Measurements from ENCODE around the gene RIMBP2.

Gene RIMBP2

DNA sequence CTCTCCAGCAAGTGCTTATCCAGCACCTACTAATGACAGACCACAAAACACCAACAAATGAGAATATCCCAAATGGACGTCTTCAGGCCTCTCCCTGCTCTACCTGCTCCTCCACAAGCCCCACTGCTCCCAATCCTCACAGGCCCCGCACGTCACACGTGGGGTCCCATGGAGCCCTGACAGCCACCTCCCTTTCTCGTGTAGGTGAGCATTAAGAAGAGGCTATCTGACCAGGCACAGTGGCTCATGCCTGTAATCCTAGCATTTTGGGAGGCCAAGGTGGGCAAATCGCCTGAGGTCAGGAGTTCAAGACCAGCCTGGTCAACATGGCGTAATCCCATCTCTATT is 5.4 kb downstream of the RIMBP2 start:
- no peak for DNase-seq (ENCODE audit: low read depth)
- TF ChIP-seq, protein P1, sequence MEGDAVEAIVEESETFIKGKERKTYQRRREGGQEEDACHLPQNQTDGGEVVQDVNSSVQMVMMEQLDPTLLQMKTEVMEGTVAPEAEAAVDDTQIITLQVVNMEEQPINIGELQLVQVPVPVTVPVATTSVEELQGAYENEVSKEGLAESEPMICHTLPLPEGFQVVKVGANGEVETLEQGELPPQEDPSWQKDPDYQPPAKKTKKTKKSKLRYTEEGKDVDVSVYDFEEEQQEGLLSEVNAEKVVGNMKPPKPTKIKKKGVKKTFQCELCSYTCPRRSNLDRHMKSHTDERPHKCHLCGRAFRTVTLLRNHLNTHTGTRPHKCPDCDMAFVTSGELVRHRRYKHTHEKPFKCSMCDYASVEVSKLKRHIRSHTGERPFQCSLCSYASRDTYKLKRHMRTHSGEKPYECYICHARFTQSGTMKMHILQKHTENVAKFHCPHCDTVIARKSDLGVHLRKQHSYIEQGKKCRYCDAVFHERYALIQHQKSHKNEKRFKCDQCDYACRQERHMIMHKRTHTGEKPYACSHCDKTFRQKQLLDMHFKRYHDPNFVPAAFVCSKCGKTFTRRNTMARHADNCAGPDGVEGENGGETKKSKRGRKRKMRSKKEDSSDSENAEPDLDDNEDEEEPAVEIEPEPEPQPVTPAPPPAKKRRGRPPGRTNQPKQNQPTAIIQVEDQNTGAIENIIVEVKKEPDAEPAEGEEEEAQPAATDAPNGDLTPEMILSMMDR (IDR thresholded peaks at IDR 0.05; ENCODE audit: insufficient read depth, low read depth, low read length, missing control alignments): no peak
- H3K4me3 ChIP-seq (ENCODE audit: low read length): no peak overlapping the region

DNA sequence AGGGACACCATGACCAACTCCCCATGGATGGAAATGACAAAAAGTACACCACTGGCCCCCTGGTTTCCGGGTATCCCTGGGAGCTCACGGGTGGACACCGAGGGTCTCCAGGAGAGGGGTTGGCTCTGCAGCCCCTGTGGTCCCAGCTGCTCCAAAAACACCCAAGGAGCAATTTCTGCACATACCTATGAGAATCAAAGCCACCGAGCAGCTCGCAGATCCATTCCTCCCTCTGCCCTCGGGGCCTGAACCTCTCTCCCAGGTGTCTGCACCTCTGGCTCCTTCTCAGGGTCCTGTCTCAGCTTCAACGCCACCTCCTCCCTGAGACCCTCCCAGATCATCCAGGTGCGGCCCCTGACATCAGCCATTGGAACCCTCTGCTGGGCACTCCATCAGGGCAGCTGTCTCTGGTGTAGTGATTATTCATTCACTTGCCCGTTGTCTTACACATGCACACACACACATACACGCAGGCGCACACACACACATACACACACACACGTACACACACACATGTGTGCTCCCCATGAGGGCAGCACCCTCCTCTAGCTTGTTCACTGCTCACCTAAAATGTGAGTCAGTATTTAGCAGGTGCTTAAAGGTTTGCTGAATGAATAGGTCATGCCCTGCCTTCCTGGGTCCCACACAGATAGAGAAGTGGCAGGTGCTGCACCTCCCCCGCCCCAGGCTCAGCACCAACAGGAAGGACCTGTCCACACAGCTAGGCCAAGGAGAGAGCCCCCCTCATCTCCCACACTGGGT is 5.9 kb downstream of the RIMBP2 start:
- H3K4me3 ChIP-seq (ENCODE audit: low read length): no peak overlapping the region
- TF ChIP-seq, protein P1 (IDR thresholded peaks at IDR 0.05; ENCODE audit: insufficient read depth, low read depth, low read length, missing control alignments): no peak
- no peak for DNase-seq (ENCODE audit: low read depth)

DNA sequence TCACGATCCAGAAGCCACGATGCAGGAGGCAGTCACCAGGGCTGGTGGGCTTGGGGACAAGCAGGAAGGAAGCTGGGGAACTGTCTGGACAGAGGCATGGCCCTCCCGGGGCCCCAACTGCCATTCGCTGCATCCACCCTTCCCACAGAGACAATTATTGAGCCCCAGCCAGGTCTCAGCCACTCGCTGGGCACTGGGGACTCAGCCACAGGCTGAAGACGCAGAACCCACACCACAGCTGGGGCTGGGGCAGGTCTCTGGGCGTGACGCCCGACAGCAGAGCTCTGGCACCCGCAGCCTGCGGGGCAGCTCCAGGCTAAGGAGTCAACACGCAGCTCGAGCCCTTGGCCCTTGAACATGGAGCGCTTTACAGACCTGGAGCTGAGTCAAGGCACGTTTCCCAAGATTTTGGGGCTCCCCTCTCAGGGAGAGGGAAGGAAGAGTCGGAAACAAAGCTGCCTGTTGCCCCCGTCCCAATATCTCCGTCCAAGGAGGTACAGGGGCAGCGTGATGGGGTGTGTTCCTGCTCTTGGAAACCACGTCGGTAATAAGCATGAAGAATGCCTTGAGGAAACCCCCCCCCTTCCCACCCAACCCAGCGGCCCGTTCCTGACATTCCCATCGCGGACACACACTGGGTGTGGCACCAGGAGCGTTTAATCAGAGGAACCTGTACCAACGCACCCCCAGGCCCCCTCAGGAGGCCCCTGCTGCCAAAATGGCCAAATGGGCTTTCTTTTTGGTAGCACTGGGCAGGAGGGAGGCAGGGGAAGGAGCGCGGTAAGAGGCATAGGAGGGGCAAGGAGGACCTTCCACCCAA is 6.7 kb downstream of the RIMBP2 start:
- no peak overlapping the region for H3K4me3 ChIP-seq (ENCODE audit: low read length)
- TF ChIP-seq, protein P1 (IDR thresholded peaks at IDR 0.05; ENCODE audit: insufficient read depth, low read depth, low read length, missing control alignments): no peak
- DNase-seq (ENCODE audit: low read depth): no peak

DNA sequence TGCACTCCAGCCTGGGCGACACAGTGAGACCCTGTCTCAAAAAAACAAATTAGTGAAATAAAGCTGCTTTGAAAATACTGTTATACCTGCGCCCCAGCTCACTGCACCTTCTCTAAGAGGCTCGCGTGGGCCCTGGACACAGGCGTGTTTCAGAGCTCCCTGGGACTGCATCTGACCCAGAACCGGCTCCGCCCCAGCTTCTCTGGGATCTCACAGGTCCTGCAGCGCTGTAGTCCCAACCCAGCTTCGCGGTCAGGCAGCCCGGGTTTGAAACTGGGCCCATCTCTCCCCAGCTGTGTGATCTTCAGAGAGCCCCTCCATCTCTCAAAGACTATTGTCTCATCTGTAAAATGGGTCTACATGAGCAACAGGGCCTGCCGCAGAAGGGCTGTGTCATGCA is 7.5 kb downstream of the RIMBP2 start:
- H3K4me3 ChIP-seq (ENCODE audit: low read length): no peak overlapping the region
- TF ChIP-seq, protein P1 (IDR thresholded peaks at IDR 0.05; ENCODE audit: insufficient read depth, low read depth, low read length, missing control alignments): no peak
- DNase-seq (ENCODE audit: low read depth): no peak

DNA sequence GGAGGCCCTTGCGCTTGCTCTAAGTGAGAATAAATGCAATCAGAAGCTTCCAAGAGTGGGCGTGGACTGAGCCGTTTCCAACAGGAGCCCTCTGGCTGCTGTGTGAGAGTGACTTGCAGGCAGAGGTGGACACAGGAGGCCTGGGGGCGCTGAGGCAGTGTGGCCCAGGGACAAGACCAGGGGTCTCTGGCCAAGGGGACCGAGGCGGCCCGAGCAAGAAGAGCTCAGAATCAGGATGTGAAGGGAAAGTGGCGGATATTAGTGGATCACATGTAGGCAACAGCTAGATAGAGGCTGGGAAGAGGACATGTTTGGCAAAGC is 8.6 kb downstream of the RIMBP2 start:
- no peak for DNase-seq (ENCODE audit: low read depth)
- TF ChIP-seq, protein P1 (IDR thresholded peaks at IDR 0.05; ENCODE audit: insufficient read depth, low read depth, low read length, missing control alignments): no peak
- no peak overlapping the region for H3K4me3 ChIP-seq (ENCODE audit: low read length)

DNA sequence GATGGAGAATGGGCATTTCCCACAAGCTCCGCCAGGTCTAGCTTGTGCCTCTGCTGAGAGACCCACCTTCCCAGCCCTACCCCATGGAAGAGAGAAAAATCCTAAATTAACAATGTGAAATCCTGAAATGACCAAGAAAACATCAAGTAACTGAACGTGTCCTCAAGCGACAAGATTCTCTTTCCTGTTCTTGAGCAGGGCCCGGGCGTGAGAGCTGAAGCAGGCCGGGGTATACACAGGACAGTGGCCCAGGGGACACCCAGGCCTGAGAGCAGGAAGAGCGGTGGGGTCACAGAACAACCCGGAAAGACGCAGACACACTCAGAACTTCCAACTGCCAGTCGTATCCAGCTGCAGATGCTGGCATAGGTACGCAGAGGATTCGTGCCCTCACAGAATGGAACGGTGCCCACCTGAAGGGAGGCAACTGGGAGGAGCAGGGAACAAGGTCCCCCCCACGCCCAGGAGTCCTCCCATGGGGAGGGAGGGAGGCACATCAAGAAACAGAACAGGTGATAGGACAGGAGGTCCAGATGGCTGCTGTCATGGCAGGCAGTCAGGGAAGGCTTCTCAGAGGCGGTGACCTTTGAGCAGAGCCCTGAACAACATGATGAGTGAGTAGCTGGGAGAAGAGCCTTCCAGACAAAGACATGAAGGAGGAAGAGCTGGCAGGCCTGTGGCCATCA is 9.1 kb downstream of the RIMBP2 start:
- H3K4me3 ChIP-seq (ENCODE audit: low read length): no peak overlapping the region
- no peak for DNase-seq (ENCODE audit: low read depth)
- TF ChIP-seq, protein P1 (IDR thresholded peaks at IDR 0.05; ENCODE audit: insufficient read depth, low read depth, low read length, missing control alignments): no peak

Measured in epithelial cell of esophagus (primary cell).